KMS-11 (cell line): Measurements from ENCODE around the gene IQCE.

Source experiments
- H2AFZ ChIP-seq: fragments of 200-600 bp; sonication (generic); 2 replicates; pipeline ENCODE4 v1.6.1; 2016; ENCODE audit warnings: antibody characterized with exemption, mixed run types, low read depth
- H3K27ac ChIP-seq: fragments of 200-600 bp; sonication (generic); 2 replicates; pipeline ENCODE4 v1.6.1; 2016; ENCODE audit warnings: mild to moderate bottlenecking, mixed run types
- H3K27me3 ChIP-seq: fragments of 200-600 bp; sonication (generic); 2 replicates; pipeline ENCODE4 v1.6.1; 2017; ENCODE audit warnings: mild to moderate bottlenecking, low read depth, mixed run types, moderate library complexity; ENCODE audit not compliant: insufficient read depth
- H3K36me3 ChIP-seq: fragments of 200-600 bp; sonication (generic); 2 replicates; pipeline ENCODE4 v1.6.1; 2017; ENCODE audit warnings: mild to moderate bottlenecking, mixed run types; ENCODE audit not compliant: insufficient read depth
- H3K4me1 ChIP-seq: fragments of 200-600 bp; sonication (generic); 2 replicates; pipeline ENCODE4 v1.6.1; 2016; ENCODE audit warnings: mild to moderate bottlenecking, low read depth, mixed run types; ENCODE audit not compliant: poor library complexity, severe bottlenecking
- H3K4me2 ChIP-seq: fragments of 200-600 bp; sonication (generic); 2 replicates; pipeline ENCODE4 v1.7.0; 2016; ENCODE audit warnings: mild to moderate bottlenecking, mixed run types
- H3K4me3 ChIP-seq: fragments of 200-600 bp; sonication (generic); IDR thresholded peaks from 2 replicates; pipeline ENCODE4 v1.6.1; 2017; ENCODE audit warnings: low read depth, low read length, mixed read lengths; ENCODE audit not compliant: insufficient read depth
- H3K79me2 ChIP-seq: fragments of 200-600 bp; sonication (generic); 2 replicates; pipeline ENCODE4 v1.6.1; 2016; ENCODE audit warnings: low read depth, mixed run types; ENCODE audit not compliant: insufficient read depth
- H3K9ac ChIP-seq: fragments of 200-600 bp; sonication (generic); 2 replicates; pipeline ENCODE4 v1.6.1; 2016; ENCODE audit warnings: mild to moderate bottlenecking, mixed run types
- H4K20me1 ChIP-seq: fragments of 200-600 bp; sonication (generic); 2 replicates; pipeline ENCODE4 v1.6.1; 2016; ENCODE audit warnings: mild to moderate bottlenecking, mixed run types; ENCODE audit not compliant: insufficient read depth
- CTCF ChIP-seq: fragments of 200-600 bp; sonication (generic); conservative IDR thresholded peaks from 2 replicates; pipeline ENCODE4 v1.6.1; 2017; ENCODE audit warnings: low read depth, mild to moderate bottlenecking, antibody characterized with exemption, low read length, moderate library complexity, mixed read lengths

Gene IQCE

GRCh38 chr7:2596464-2597272 lies 37.9 kb downstream of the IQCE start:
- Histone ChIP-seq H3K4me3 (no peak overlapping the region), H3K36me3 (peaks cover 3% of the 10 kb centered on the region; the same call in 1 of the 2 replicates), H3K79me2 (no peaks in the 10 kb centered on the region), H3K4me2 (no peak overlapping the region), H4K20me1 (no peaks in the 10 kb centered on the region), H3K27me3 (no peaks in the 10 kb centered on the region), H3K9ac (no peak overlapping the region), H3K4me1 (no peaks in the 10 kb centered on the region), H3K27ac (no peak overlapping the region), H2AFZ (no peak overlapping the region)
- TF ChIP-seq CTCF = no peak

- H3K4me2 ChIP-seq = no peak overlapping the region
- no peaks in the 10 kb centered on the region for H3K4me1 ChIP-seq
- H3K4me3 ChIP-seq = no peak overlapping the region
- no peak overlapping the region for H2AFZ ChIP-seq
- H3K9ac ChIP-seq = no peak overlapping the region
- no peak for TF ChIP-seq CTCF
- peaks cover 3% of the 10 kb centered on the region; the same call in 1 of the 2 replicates for H3K36me3 ChIP-seq
- H3K27ac ChIP-seq = no peak overlapping the region
- no peaks in the 10 kb centered on the region for H3K27me3 ChIP-seq
- H3K79me2 ChIP-seq = no peaks in the 10 kb centered on the region
- no peaks in the 10 kb centered on the region for H4K20me1 ChIP-seq
Observed at GRCh38 chr7:2597273-2597640, 38.5 kb downstream of the IQCE start.

GRCh38 chr7:2598154-2598823 lies 39.5 kb downstream of the IQCE start:
- Histone ChIP-seq H4K20me1 (no peaks in the 10 kb centered on the region), H3K27me3 (no peaks in the 10 kb centered on the region), H2AFZ (no peak overlapping the region)

GRCh38 chr7:2601065-2601464 lies 42.3 kb downstream of the IQCE start:
- no peaks in the 10 kb centered on the region for H4K20me1 ChIP-seq
- no peak overlapping the region for H3K4me3 ChIP-seq
- H2AFZ ChIP-seq = no peak overlapping the region
- TF ChIP-seq CTCF = no peak
- no peak overlapping the region for H3K4me2 ChIP-seq
- H3K27ac ChIP-seq = no peak overlapping the region
- no peaks in the 10 kb centered on the region for H3K4me1 ChIP-seq
- no peaks in the 10 kb centered on the region for H3K27me3 ChIP-seq
- no peaks in the 10 kb centered on the region for H3K79me2 ChIP-seq
- peaks cover 3% of the 10 kb centered on the region; the same call in 1 of the 2 replicates for H3K36me3 ChIP-seq
- no peak overlapping the region for H3K9ac ChIP-seq

More at GRCh38 chr7:2598154-2598823, 39.5 kb downstream of the IQCE start:
- no peak overlapping the region for H3K4me3 ChIP-seq
- no peak overlapping the region for H3K9ac ChIP-seq
- H3K36me3 ChIP-seq = peaks cover 3% of the 10 kb centered on the region; the same call in 1 of the 2 replicates
- H3K79me2 ChIP-seq = no peaks in the 10 kb centered on the region
- H3K4me2 ChIP-seq = no peak overlapping the region
- no peaks in the 10 kb centered on the region for H3K4me1 ChIP-seq
- H3K27ac ChIP-seq = no peak overlapping the region
- TF ChIP-seq CTCF = no peak
